A673 (cell line): ENCODE results near the gene HOXB3. TPM values are rescaled to one million over a fixed set of nuclear protein-coding genes. Genes with fewer than 3 reads are reported as not detected.

ENCODE experiments used
- BruUV-seq: library from RNA; stranded (reverse); fragments of 400-500 nt; replicated peaks from 2 replicates; lab custom pipeline; 2021; lab: Mats Ljungman, UMichigan
- CTCF ChIA-PET: fragments of 300-600 bp; sonication (Branson Sonifier 250); formaldehyde crosslinking; loops from one replicate; lab custom pipeline; 2022; ENCODE audit warnings: antibody characterized with exemption; lab: Charles Lee
- POLR2A ChIA-PET: fragments of 300-600 bp; sonication (Branson Sonifier 250); formaldehyde crosslinking; loops from one replicate; lab custom pipeline; 2022; ENCODE audit warnings: antibody characterized with exemption; ENCODE audit not compliant: low non-redundant PET; lab: Charles Lee
- DNase-seq: peaks from one replicate; pipeline ENCODE4 v3.0.0-alpha.2; 2015; ENCODE audit warnings: low spot score
- H3K27ac ChIP-seq: fragments of 200-600 bp; sonication (generic); 2 replicates; pipeline ENCODE4 v1.5.1; 2016; ENCODE audit warnings: mixed run types, low read depth, mild to moderate bottlenecking, mixed read lengths, antibody characterized with exemption, low read length; ENCODE audit not compliant: poor library complexity, severe bottlenecking
- H3K27me3 ChIP-seq: fragments of 200-600 bp; sonication (generic); replicated peaks from 2 replicates; pipeline ENCODE4 v1.6.1; 2017; ENCODE audit warnings: mixed run types, low read depth, mild to moderate bottlenecking, mixed read lengths, antibody characterized with exemption, low read length; ENCODE audit not compliant: insufficient read depth, poor library complexity
- H3K36me3 ChIP-seq: fragments of 200-600 bp; sonication (generic); 2 replicates; pipeline ENCODE4 v1.6.1; 2016; ENCODE audit warnings: mixed run types, mild to moderate bottlenecking, mixed read lengths, antibody characterized with exemption, low read length; ENCODE audit not compliant: insufficient read depth, poor library complexity, severe bottlenecking
- H3K4me1 ChIP-seq: fragments of 200-600 bp; sonication (generic); 2 replicates; pipeline ENCODE4 v1.6.1; 2017; ENCODE audit warnings: mixed run types, mild to moderate bottlenecking, mixed read lengths, antibody characterized with exemption, low read length; ENCODE audit not compliant: insufficient read depth, poor library complexity, severe bottlenecking
- H3K4me3 ChIP-seq: fragments of 200-600 bp; sonication (generic); 2 replicates; pipeline ENCODE4 v1.5.1; 2016; ENCODE audit warnings: low read depth, mixed run types, mild to moderate bottlenecking, mixed read lengths, low read length; ENCODE audit not compliant: poor library complexity, severe bottlenecking
- H3K9me3 ChIP-seq: fragments of 200-600 bp; sonication (generic); 2 replicates; pipeline ENCODE4 v1.6.1; 2016; ENCODE audit warnings: mixed run types, low read depth, mild to moderate bottlenecking, mixed read lengths, antibody characterized with exemption, low read length; ENCODE audit not compliant: poor library complexity, severe bottlenecking
- EZH2 ChIP-seq: fragments of 200-600 bp; sonication (generic); IDR thresholded peaks from 2 replicates; pipeline ENCODE4 v1.6.1; 2017; ENCODE audit warnings: borderline replicate concordance, low read depth, mild to moderate bottlenecking, mixed read lengths, antibody characterized with exemption, low read length; ENCODE audit not compliant: poor library complexity, severe bottlenecking
- intact Hi-C: fragments of 100-400 bp; cut with micrococcal nuclease; formaldehyde crosslinking; loops from one replicate; pipeline ENCODE4 v1.10.0; 2022; ENCODE audit not compliant: unreplicated experiment
- total RNA-seq: library from RNA; stranded (reverse); gene quantifications from 2 replicates; pipeline ENCODE4 v1.2.3, GENCODE V29; 2021
- TF ChIP-seq, protein P1 (sequence below): fragments of 300-800, 200-600 bp; sonication (generic); conservative IDR thresholded peaks from 2 replicates; pipeline ENCODE4 v1.5.1; 2017; ENCODE audit warnings: low read depth, mild to moderate bottlenecking, antibody characterized with exemption, low read length, moderate library complexity, mixed read lengths

HOXB3 gene
- total RNA-seq, 1 experiment from 2014 or later: 40.7 TPM

DNA sequence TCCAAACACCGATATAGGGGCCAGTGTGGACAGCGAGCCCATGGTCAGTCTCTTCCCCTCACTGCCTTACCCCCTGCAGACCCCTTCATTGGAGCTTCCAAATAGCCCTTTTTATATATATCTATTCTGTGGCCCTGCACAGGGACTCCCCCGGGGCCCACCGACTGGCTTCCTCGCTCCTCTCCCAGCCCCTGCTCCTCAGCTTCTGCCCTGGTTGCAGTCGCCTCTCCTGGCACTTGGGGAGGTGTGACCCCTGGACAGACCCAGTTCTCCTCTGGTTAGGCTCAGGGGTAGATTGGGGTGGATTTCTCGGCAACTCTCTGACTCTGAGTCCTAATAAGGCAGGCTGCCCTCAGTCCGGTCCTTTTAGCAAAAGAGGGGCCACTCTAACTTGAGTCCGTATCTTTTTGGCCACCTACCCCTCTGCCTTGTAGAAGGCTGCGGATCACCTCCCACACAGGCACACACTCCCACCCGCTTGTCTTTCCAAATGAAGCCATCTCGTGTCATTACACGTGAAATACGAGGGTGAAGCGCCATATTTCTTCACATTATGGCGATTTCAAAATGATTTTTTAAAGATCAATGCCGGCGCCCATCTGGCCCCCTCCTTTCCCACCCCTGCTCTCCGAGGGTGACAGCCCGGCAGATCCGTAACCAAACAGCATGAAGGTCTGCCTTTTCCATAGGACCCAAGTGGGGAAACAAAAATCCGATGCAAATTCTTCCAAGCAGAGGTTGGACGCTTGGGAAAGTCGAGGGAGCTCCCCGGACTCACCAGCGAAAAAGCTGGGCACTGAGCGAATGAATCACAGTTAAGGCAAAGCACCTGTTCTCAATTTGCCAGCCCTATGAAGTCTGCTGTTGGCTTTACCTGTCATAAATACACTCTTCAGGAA is 37.8 kb upstream of the HOXB3 start:
- DNase-seq: no peak
- Histone ChIP-seq H3K9me3 (no peaks in the 10 kb centered on the region), H3K4me3 (no peak overlapping the region), H3K36me3 (no peaks in the 10 kb centered on the region), H3K4me1 (peaks cover 20% of the 10 kb centered on the region), H3K27ac (no peak overlapping the region), H3K27me3 (no peaks in the 10 kb centered on the region)
- TF ChIP-seq EZH2: no peak
- TF ChIP-seq, protein P1, sequence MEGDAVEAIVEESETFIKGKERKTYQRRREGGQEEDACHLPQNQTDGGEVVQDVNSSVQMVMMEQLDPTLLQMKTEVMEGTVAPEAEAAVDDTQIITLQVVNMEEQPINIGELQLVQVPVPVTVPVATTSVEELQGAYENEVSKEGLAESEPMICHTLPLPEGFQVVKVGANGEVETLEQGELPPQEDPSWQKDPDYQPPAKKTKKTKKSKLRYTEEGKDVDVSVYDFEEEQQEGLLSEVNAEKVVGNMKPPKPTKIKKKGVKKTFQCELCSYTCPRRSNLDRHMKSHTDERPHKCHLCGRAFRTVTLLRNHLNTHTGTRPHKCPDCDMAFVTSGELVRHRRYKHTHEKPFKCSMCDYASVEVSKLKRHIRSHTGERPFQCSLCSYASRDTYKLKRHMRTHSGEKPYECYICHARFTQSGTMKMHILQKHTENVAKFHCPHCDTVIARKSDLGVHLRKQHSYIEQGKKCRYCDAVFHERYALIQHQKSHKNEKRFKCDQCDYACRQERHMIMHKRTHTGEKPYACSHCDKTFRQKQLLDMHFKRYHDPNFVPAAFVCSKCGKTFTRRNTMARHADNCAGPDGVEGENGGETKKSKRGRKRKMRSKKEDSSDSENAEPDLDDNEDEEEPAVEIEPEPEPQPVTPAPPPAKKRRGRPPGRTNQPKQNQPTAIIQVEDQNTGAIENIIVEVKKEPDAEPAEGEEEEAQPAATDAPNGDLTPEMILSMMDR: no peak
- CTCF ChIA-PET: no interaction called here
- BruUV-seq: no TSS peak
- intact Hi-C loops: no loop called here
- POLR2A ChIA-PET: interaction anchor here (0.7 kb wide), 1 partner anchor 404 kb away, joined by 4 read pairs; no protein-coding TSS in a partner anchor

DNA sequence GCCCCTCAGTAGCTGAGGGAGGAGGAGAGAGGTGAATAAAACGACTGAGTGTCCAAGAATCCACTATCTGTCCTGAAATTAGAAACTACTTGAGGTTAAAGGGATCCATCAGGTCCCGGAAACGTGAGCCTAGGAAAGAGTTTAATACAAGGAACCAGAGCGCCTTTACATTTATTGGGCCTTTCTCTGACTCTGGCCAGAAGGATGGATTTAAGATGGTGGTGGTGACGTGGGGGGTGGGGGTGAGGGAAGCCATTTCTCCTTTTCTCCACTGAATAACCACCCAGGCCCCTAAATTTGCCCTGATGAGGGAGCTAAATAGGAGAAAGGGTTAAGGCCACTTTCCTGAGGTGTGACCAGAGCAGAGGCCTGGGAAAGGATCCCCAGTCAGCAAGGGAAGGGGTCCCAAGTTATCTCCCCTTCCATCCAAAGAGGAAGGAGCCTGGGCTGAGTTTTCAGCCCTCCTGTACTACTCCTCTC is 37.1 kb upstream of the HOXB3 start:
- H3K27ac ChIP-seq: peak overlapping the region; percentile 52
- CTCF ChIA-PET: interaction anchor here (0.9 to 1.4 kb wide), 2 partner anchors 9 to 13 kb away, joined by 3 read pairs; no protein-coding TSS in a partner anchor
- no peaks in the 10 kb centered on the region for H3K27me3 ChIP-seq
- no peaks in the 10 kb centered on the region for H3K36me3 ChIP-seq
- POLR2A ChIA-PET: interaction anchor here (0.6 to 0.7 kb wide), 2 partner anchors 182 to 411 kb away, joined by 4 to 6 read pairs; no protein-coding TSS in a partner anchor
- peak overlapping the region; percentile 60 for H3K4me3 ChIP-seq
- intact Hi-C loops: no loop called here
- TF ChIP-seq, protein P1: no peak
- TF ChIP-seq EZH2: no peak
- DNase-seq: no peak
- H3K4me1 ChIP-seq: peaks cover 20% of the 10 kb centered on the region
- BruUV-seq: no TSS peak
- H3K9me3 ChIP-seq: no peaks in the 10 kb centered on the region

DNA sequence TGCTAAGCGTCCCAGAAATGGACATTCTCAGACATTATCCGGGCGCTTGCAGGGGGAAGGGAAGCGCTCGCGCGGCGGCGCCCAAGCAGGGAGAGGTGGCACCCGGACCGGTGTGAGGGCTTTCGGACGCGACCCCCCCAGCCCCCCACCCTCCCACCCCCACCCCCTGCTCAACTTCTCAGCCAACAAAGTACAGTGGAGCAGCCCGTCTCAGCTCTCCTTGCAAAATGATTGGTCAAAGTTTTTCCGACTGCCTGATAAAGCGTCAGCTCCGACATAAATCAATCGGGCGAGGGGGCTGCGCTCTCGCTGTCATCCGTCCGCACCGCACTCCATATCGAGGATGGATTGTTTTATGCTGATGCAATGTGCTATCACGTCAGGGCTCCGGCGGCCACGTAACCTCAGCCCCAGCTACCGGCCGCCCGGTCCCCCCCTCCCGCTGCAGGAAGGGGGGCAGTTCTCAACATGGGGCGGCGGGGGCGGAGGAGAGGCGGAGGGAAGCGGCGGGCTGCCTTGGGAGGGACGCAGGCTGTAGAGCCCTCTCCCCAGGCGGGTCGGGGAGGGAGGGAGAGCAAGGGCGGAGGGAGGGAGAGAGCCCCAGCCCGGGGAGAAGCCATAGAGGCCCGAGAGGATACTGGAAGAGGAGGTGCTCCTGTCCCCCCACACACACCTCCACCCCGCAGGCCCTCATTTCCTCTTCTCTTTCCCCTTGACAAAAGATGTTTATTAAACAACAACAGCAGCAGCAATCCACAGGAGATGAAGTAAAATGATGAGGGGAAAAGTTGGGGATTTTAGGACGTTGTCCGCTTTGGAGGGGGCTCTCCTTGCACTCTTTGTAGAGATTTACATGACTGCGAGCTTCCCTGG is 36.4 kb upstream of the HOXB3 start, which contains the start of gene HOXB9:
Gene HOXB9, minus strand, starts transcription at position 114 of the 873 bp plus-strand sequence. Its CDS starts 89 bp downstream, at position 25.
- peaks cover 20% of the 10 kb centered on the region for H3K4me1 ChIP-seq

More for the DNA sequence above, 36.4 kb upstream of the HOXB3 start, which contains the start of gene HOXB9:
- peak within 1 kb of the TSS; percentile 64 for H3K27ac ChIP-seq
- no peaks in the 10 kb centered on the region for H3K36me3 ChIP-seq
- CTCF ChIA-PET: interaction anchor here (0.6 to 2.6 kb wide), 4 partner anchors 10 to 21 kb away, joined by 3 to 7 read pairs (median 4); no protein-coding TSS in a partner anchor
- peak; percentile 64 for DNase-seq
- TF ChIP-seq EZH2: no peak
- TF ChIP-seq, protein P1: no peak
- no TSS peak for BruUV-seq
- H3K27me3 ChIP-seq: no peaks in the 10 kb centered on the region
- intact Hi-C loops: no loop called here
- H3K9me3 ChIP-seq: no peaks in the 10 kb centered on the region
- peak within 1 kb of the TSS; percentile 60 for H3K4me3 ChIP-seq
- POLR2A ChIA-PET: interaction anchor here (0.6 to 0.7 kb wide), 5 partner anchors 16 to 411 kb away, joined by 3 to 12 read pairs (median 6); partner anchors contain the start of gene HOXB7
